HG02588 (cell line): Measurements from ENCODE around the gene SLC37A4.

Experiments used
- ATAC-seq: cut with Tn5 transposase; IDR thresholded peaks from one replicate; pipeline ENCODE4 v1.9.1; 2021; ENCODE audit warnings: mild to moderate bottlenecking, moderate library complexity; ENCODE audit not compliant: unreplicated experiment

The SLC37A4 gene

DNA sequence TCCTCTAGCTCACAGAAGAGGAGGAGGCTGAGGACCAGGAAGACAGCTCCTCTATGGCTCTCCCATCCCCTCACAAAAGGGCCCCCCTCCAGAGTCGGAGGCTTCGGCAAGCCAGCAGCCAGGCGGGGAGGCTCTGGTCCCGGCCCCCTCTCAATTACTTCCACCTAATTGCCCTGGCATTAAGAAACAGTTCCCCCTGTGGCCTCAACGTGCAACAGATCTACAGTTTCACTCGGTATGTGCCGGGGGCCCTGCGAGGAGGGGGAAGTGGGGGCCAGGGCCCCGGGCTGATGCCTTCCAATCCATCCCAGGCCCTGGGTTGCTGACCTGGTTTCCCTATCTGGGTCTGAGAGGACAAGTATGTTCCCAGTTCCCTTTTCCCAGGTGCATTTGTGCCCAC, 51.2 kb downstream of the SLC37A4 start:
- ATAC-seq = no peak

DNA sequence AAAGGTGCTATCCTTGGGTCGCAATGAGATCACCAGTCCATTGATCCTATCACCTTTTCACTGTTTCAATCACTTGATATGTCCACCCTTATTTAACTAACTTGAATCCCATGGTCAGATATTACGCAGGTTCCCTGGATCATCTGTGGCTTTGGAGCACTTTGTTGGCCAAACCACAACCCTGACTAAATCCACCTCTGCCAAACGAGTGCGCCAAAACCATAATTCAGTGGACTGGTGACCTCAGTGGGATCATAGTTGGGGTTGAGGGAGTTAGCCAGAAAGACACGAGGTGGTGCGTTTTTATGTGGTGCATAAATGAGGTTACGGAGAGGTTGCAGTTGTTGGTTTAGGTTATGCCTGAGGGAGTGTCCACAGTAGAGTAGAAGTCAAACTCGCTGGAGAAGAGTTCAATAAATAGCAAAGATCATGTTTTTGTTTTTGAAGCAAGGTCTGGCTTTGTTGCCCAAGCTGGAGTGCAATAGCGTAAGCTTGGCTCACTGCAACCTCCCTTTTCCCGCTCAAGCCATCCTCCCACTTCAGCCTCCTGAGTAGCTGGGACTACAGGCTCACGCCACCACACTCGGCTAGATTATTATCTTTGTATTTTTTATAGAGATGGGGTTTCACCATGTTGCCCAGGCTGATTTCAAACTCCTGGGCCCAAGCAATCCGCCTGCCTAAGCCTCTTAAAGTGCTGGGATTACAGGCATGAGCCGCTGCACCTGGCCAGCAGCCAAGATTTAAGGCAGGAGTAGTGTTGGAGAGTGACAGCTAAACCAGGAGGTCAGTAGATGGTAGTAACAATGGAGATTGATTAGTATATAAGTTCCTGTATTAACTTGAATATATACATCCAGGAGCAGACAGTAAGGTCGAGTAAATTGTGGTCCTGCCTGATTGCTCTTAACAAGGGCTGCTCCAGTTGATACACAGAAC, 54.6 kb downstream of the SLC37A4 start:
- ATAC-seq = no peak
